GM12878 (cell line): ENCODE measurements around the gene ZNF41.

ENCODE experiments used
- ATF3 ChIP-seq: IDR thresholded peaks from 2 replicates; pipeline ENCODE4 v1.6.1; 2011; ENCODE audit warnings: low read depth, mild to moderate bottlenecking, low read length, moderate library complexity, borderline replicate concordance; ENCODE audit errors: extremely low read depth
- ATF7 ChIP-seq: fragments of 450-650 bp; IDR thresholded peaks from 2 replicates; pipeline ENCODE4 v1.6.1; 2016; ENCODE audit warnings: low read depth, mild to moderate bottlenecking
- EP300 ChIP-seq, 2 experiments: fragments of 150-350 bp in 1 of 2; IDR thresholded peaks; 2 replicates each; pipeline ENCODE4 v1.6.1; 2011 to 2012; ENCODE audit warnings: low read depth in 2 of 2, low read length in 2 of 2, borderline replicate concordance in 1 of 2, improper control_type of control experiment in 1 of 2, inconsistent platforms in 1 of 2; ENCODE audit not compliant: control insufficient read depth in 1 of 2
- ESRRA ChIP-seq: IDR thresholded peaks from 2 replicates; pipeline ENCODE4 v1.6.1; 2012; ENCODE audit warnings: mild to moderate bottlenecking, low read length, improper control_type of control experiment
- NFIC ChIP-seq: IDR thresholded peaks from 2 replicates; pipeline ENCODE4 v1.6.1; 2012; ENCODE audit warnings: low read depth, mild to moderate bottlenecking, inconsistent platforms, low read length, moderate library complexity
- POLR2A ChIP-seq: IDR thresholded peaks from 2 replicates; pipeline ENCODE4 v1.6.1; 2011; ENCODE audit warnings: low read depth, mild to moderate bottlenecking, low read length
- POLR2AphosphoS2 ChIP-seq: IDR thresholded peaks from 2 replicates; pipeline ENCODE4 v1.6.1; 2011; ENCODE audit warnings: low read depth, mild to moderate bottlenecking, low read length, improper control_type of control experiment, moderate library complexity
- POLR2AphosphoS5 ChIP-seq: IDR thresholded peaks from 2 replicates; pipeline ENCODE4 v1.6.1; 2011; ENCODE audit warnings: mild to moderate bottlenecking, low read length, inconsistent platforms
- SREBF2 ChIP-seq: IDR thresholded peaks from 2 replicates; pipeline ENCODE4 v1.6.1; 2012; ENCODE audit warnings: mild to moderate bottlenecking, low read length
- STAT3 ChIP-seq: IDR thresholded peaks from 2 replicates; pipeline ENCODE4 v1.6.1; 2011; ENCODE audit warnings: low read depth, low read length, improper control_type of control experiment
- ZBTB4 ChIP-seq: fragments of 450-650 bp; formaldehyde crosslinking; IDR thresholded peaks from 2 replicates; pipeline ENCODE4 v1.4.0; 2022; ENCODE audit warnings: mild to moderate bottlenecking, moderate library complexity
- TF ChIP-seq, protein P1 (sequence below), 3 experiments: IDR thresholded peaks in 2 of 3; conservative IDR thresholded peaks in 1 of 3; 2 replicates each; pipeline ENCODE4 v1.5.1; 2011; ENCODE audit warnings: low read depth in 3 of 3, low read length in 3 of 3, mild to moderate bottlenecking in 3 of 3, control low read depth in 2 of 3, moderate library complexity in 2 of 3, inconsistent platforms in 1 of 3, mixed read lengths in 1 of 3; ENCODE audit not compliant: control insufficient read depth in 2 of 3, insufficient read depth in 1 of 3; ENCODE audit errors: extremely low read depth in 1 of 3

- TF ChIP-seq POLR2A, result no peak
- TF ChIP-seq, protein P1, sequence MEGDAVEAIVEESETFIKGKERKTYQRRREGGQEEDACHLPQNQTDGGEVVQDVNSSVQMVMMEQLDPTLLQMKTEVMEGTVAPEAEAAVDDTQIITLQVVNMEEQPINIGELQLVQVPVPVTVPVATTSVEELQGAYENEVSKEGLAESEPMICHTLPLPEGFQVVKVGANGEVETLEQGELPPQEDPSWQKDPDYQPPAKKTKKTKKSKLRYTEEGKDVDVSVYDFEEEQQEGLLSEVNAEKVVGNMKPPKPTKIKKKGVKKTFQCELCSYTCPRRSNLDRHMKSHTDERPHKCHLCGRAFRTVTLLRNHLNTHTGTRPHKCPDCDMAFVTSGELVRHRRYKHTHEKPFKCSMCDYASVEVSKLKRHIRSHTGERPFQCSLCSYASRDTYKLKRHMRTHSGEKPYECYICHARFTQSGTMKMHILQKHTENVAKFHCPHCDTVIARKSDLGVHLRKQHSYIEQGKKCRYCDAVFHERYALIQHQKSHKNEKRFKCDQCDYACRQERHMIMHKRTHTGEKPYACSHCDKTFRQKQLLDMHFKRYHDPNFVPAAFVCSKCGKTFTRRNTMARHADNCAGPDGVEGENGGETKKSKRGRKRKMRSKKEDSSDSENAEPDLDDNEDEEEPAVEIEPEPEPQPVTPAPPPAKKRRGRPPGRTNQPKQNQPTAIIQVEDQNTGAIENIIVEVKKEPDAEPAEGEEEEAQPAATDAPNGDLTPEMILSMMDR (IDR thresholded peaks at IDR 0.05 in 2 of 3, conservative IDR thresholded peaks at IDR 0.05 in 1 of 3; ENCODE audit: control insufficient read depth in 2 of 3, extremely low read depth in 1 of 3, insufficient read depth in 1 of 3, low read depth in 3 of 3, low read length in 3 of 3), result no peak
- no peak for TF ChIP-seq ATF3
- TF ChIP-seq ESRRA, result no peak
- TF ChIP-seq SREBF2, result no peak
- no peak for TF ChIP-seq ATF7
- TF ChIP-seq POLR2AphosphoS5, result no peak
- TF ChIP-seq ZBTB4 (CRISPR knock-in tag), result no peak
- no peak for TF ChIP-seq NFIC
- TF ChIP-seq EP300 (IDR thresholded peaks at IDR 0.05; ENCODE audit: borderline replicate concordance in 1 of 2, control insufficient read depth in 1 of 2, low read depth in 2 of 2, low read length in 2 of 2), result no peak
- no peak for TF ChIP-seq STAT3
- TF ChIP-seq POLR2AphosphoS2, result no peak
Observed at GRCh38 chrX:47481160-47481559, 1.9 kb downstream of the ZNF41 start.
